ENCODE measurements around the gene MGMT.

Gene MGMT

GRCh38 chr10:129513312-129513711 lies 46.3 kb downstream of the MGMT start:
- no peak for TF ChIP-seq ZFX (IDR thresholded peaks at IDR 0.05; ENCODE audit: borderline replicate concordance)
- no peak for TF ChIP-seq CTCF (IDR thresholded peaks at IDR 0.05)
- no peak overlapping the region for H3K27ac ChIP-seq

GRCh38 chr10:129514568-129515451 lies 47.8 kb downstream of the MGMT start:
- H3K27ac ChIP-seq: no peak overlapping the region
- no peak for TF ChIP-seq CTCF (IDR thresholded peaks at IDR 0.05)
- TF ChIP-seq ZFX (IDR thresholded peaks at IDR 0.05; ENCODE audit: borderline replicate concordance): no peak

- H3K27ac ChIP-seq: no peak overlapping the region
- TF ChIP-seq ZFX (IDR thresholded peaks at IDR 0.05; ENCODE audit: borderline replicate concordance) (no peak), CTCF (IDR thresholded peaks at IDR 0.05) (no peak)
Observed at GRCh38 chr10:129516846-129517679, 50.0 kb downstream of the MGMT start.

GRCh38 chr10:129517680-129518057 lies 50.6 kb downstream of the MGMT start:
- no peak for TF ChIP-seq ZFX (IDR thresholded peaks at IDR 0.05; ENCODE audit: borderline replicate concordance)
- no peak for TF ChIP-seq CTCF (IDR thresholded peaks at IDR 0.05)

GRCh38 chr10:129518793-129519192 lies 51.8 kb downstream of the MGMT start:
- TF ChIP-seq ZFX (IDR thresholded peaks at IDR 0.05; ENCODE audit: borderline replicate concordance): no peak
- no peak for TF ChIP-seq CTCF (IDR thresholded peaks at IDR 0.05)
- H3K27ac ChIP-seq: no peak overlapping the region

More at GRCh38 chr10:129517680-129518057, 50.6 kb downstream of the MGMT start:
- H3K27ac ChIP-seq: no peak overlapping the region

GRCh38 chr10:129520440-129521080 lies 53.5 kb downstream of the MGMT start:
- TF ChIP-seq CTCF (IDR thresholded peaks at IDR 0.05) (no peak), ZFX (IDR thresholded peaks at IDR 0.05; ENCODE audit: borderline replicate concordance) (no peak)

More at GRCh38 chr10:129520440-129521080, 53.5 kb downstream of the MGMT start:
- H3K27ac ChIP-seq: no peak overlapping the region

Data from 22Rv1 (cell line).